HepG2 (cell line): ENCODE results near the gene PITPNM2. TPM values are rescaled to one million over a fixed set of nuclear protein-coding genes. Genes with fewer than 3 reads are reported as not detected.

Experiments used
- ATF1 ChIP-seq: IDR thresholded peaks from 2 replicates; pipeline ENCODE4 v1.6.1; 2016; ENCODE audit warnings: mild to moderate bottlenecking, control low read depth
- ATF2 ChIP-seq: sonication (generic); formaldehyde crosslinking; IDR thresholded peaks from 2 replicates; pipeline ENCODE4 v1.4.0; 2020; ENCODE audit warnings: missing genetic modification reagents
- KDM3A ChIP-seq: IDR thresholded peaks from 2 replicates; pipeline ENCODE4 v1.6.1; 2018; ENCODE audit warnings: low read depth, missing compliant biosample characterization
- MAZ ChIP-seq, 2 experiments: sonication (generic) in 1 of 2; formaldehyde crosslinking in 1 of 2; IDR thresholded peaks; 2 replicates each; pipeline versions ENCODE4 v1.5.0 to v1.6.1; 2012 to 2020; ENCODE audit warnings: low read depth in 2 of 2, mild to moderate bottlenecking in 2 of 2, borderline replicate concordance in 1 of 2, improper control_type of control experiment in 1 of 2, low read length in 1 of 2, missing genetic modification reagents in 1 of 2, moderate library complexity in 1 of 2
- SP5 ChIP-seq: IDR thresholded peaks from 2 replicates; pipeline ENCODE4 v1.6.1; 2016; ENCODE audit warnings: low read depth, borderline replicate concordance
- SRSF1 ChIP-seq: fragments of 200-400 bp; formaldehyde crosslinking; optimal IDR thresholded peaks from 2 replicates; pipeline ENCODE3; 2017; ENCODE audit warnings: mild to moderate bottlenecking, low read depth, low read length, moderate library complexity
- YY1 ChIP-seq: IDR thresholded peaks from 2 replicates; pipeline ENCODE4 v1.6.1; 2011; ENCODE audit warnings: low read length, low read depth, moderate library complexity, mild to moderate bottlenecking; ENCODE audit not compliant: insufficient read depth, insufficient replicate concordance
- ZBTB39 ChIP-seq: sonication (generic); formaldehyde crosslinking; IDR thresholded peaks from 2 replicates; pipeline ENCODE4 v1.5.0; 2020; ENCODE audit warnings: missing genetic modification reagents
- ZBTB7B ChIP-seq: sonication (generic); formaldehyde crosslinking; IDR thresholded peaks from 2 replicates; pipeline ENCODE4 v1.4.0; 2020; ENCODE audit warnings: missing genetic modification reagents
- ZNF639 ChIP-seq: conservative IDR thresholded peaks from 2 replicates; pipeline ENCODE4 v1.6.1; 2018; ENCODE audit warnings: missing genetic modification reagents
- ZNF691 ChIP-seq: sonication (generic); formaldehyde crosslinking; IDR thresholded peaks from 2 replicates; pipeline ENCODE4 v1.4.0; 2020; ENCODE audit warnings: missing genetic modification reagents, low read depth, mild to moderate bottlenecking, borderline replicate concordance
- ZNF709 ChIP-seq: sonication (generic); formaldehyde crosslinking; IDR thresholded peaks from 2 replicates; pipeline ENCODE4 v1.5.0; 2020; ENCODE audit warnings: mild to moderate bottlenecking, missing genetic modification reagents
- ZNF749 ChIP-seq: sonication (generic); formaldehyde crosslinking; IDR thresholded peaks from 2 replicates; pipeline ENCODE4 v1.8.0; 2022; ENCODE audit warnings: mild to moderate bottlenecking, missing genetic modification reagents, moderate library complexity, borderline replicate concordance
- ZNF772 ChIP-seq: sonication (generic); formaldehyde crosslinking; IDR thresholded peaks from 2 replicates; pipeline ENCODE4 v1.5.0; 2020; ENCODE audit warnings: mild to moderate bottlenecking, missing genetic modification reagents
- ZNF792 ChIP-seq: IDR thresholded peaks from 2 replicates; pipeline ENCODE4 v1.6.1; 2016
- ZSCAN12 ChIP-seq: sonication (generic); formaldehyde crosslinking; IDR thresholded peaks from 2 replicates; pipeline ENCODE4 v1.9.0; 2021; ENCODE audit warnings: mild to moderate bottlenecking, missing genetic modification reagents
- polyA plus RNA-seq, 8 experiments: library from polyadenylated mRNA; depleted of rRNA in 3 of 8; stranded (reverse) in 7 of 8; unstranded in 1 of 8; fragments of >200 nt; fragmentation: Illumina TruSeq in 4 of 8; extraction: Trizol in 4 of 8; gene quantifications; 2 replicates each; pipeline versions ENCODE4 v1.2.1 to v1.2.3, GENCODE V29; 2011 to 2016; ENCODE audit warnings: low read depth in 4 of 8, missing spikeins in 1 of 8, mixed read lengths in 1 of 8; ENCODE audit not compliant: insufficient read depth in 1 of 8
- total RNA-seq, 5 experiments: library from RNA; depleted of rRNA; stranded (reverse); fragments of >200 nt; fragmentation: Illumina TruSeq; extraction: Trizol; gene quantifications; 2 replicates each; pipeline ENCODE4 v1.2.3, GENCODE V29; 2016; ENCODE audit warnings: low read depth in 1 of 5
- TF ChIP-seq, protein P1 (sequence below): sonication (generic); formaldehyde crosslinking; IDR thresholded peaks from 2 replicates; pipeline ENCODE4 v1.5.1; 2020; ENCODE audit warnings: mild to moderate bottlenecking, missing genetic modification reagents, moderate library complexity
- TF ChIP-seq, protein P2 (sequence below): sonication (generic); formaldehyde crosslinking; IDR thresholded peaks from 2 replicates; pipeline ENCODE4 v1.4.0; 2020; ENCODE audit warnings: missing genetic modification reagents

The PITPNM2 gene
- total and polyA plus RNA-seq, 2 of the 13 experiments (the other 11 are each of a cell fraction or from before 2014, with no cell fraction given), result 4.2 to 5.3 TPM

GRCh38 chr12:123141615-123142517 lies 9.0 kb downstream of the PITPNM2 start (continued):
- TF ChIP-seq, protein P1, sequence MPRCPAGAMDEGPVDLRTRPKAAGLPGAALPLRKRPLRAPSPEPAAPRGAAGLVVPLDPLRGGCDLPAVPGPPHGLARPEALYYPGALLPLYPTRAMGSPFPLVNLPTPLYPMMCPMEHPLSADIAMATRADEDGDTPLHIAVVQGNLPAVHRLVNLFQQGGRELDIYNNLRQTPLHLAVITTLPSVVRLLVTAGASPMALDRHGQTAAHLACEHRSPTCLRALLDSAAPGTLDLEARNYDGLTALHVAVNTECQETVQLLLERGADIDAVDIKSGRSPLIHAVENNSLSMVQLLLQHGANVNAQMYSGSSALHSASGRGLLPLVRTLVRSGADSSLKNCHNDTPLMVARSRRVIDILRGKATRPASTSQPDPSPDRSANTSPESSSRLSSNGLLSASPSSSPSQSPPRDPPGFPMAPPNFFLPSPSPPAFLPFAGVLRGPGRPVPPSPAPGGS, result no peak
- TF ChIP-seq SRSF1 (peak; percentile 60), ATF2 (CRISPR knock-in tag) (peak; percentile 43; the same call in 1 of the 2 replicates), ZNF749 (CRISPR knock-in tag) (no peak), YY1 (no peak), ATF1 (CRISPR knock-in tag) (0 out of 2 replicates have a peak, but pooled peaks have one; percentile 42), ZNF691 (CRISPR knock-in tag) (no peak), ZSCAN12 (CRISPR knock-in tag) (no peak), ZBTB39 (CRISPR knock-in tag) (no peak), SP5 (CRISPR knock-in tag) (no peak; the same call in 1 of the 2 replicates), ZNF639 (CRISPR knock-in tag) (no peak), ZBTB7B (0 out of 2 replicates have a peak, but pooled peaks have one; percentile 27), ZNF709 (CRISPR knock-in tag) (no peak), MAZ (IDR thresholded peaks at IDR 0.05; ENCODE audit: borderline replicate concordance, low read depth, low read length) (peak; percentile 44; the same call in 1 of the 2 replicates), MAZ (CRISPR knock-in tag; IDR thresholded peaks at IDR 0.05; ENCODE audit: low read depth) (0 out of 2 replicates have a peak, but pooled peaks have one; percentile 6), KDM3A (CRISPR knock-in tag) (peak; percentile 23; the same call in 1 of the 2 replicates), ZNF792 (peak; percentile 64; the same call in 1 of the 2 replicates), ZNF772 (0 out of 2 replicates have a peak, but pooled peaks have one; percentile 28)
- TF ChIP-seq, protein P2, sequence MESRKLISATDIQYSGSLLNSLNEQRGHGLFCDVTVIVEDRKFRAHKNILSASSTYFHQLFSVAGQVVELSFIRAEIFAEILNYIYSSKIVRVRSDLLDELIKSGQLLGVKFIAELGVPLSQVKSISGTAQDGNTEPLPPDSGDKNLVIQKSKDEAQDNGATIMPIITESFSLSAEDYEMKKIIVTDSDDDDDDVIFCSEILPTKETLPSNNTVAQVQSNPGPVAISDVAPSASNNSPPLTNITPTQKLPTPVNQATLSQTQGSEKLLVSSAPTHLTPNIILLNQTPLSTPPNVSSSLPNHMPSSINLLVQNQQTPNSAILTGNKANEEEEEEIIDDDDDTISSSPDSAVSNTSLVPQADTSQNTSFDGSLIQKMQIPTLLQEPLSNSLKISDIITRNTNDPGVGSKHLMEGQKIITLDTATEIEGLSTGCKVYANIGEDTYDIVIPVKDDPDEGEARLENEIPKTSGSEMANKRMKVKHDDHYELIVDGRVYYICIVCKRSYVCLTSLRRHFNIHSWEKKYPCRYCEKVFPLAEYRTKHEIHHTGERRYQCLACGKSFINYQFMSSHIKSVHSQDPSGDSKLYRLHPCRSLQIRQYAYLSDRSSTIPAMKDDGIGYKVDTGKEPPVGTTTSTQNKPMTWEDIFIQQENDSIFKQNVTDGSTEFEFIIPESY (CRISPR knock-in tag), result no peak
